Measurements from ENCODE around the gene CDK14. TPM values are rescaled to one million over a fixed set of nuclear protein-coding genes. Genes with fewer than 3 reads are reported as not detected.

The CDK14 gene
- total and polyA plus RNA-seq, 9 donors = 12.6 to 54.1 (median 43.8) TPM

GRCh38 chr7:91021956-91022355 lies 425.8 kb downstream of the CDK14 start:
- Histone ChIP-seq H3K4me3 (no peak overlapping the region), H3K36me3 (no peaks in the 10 kb centered on the region), H3K27me3 (no peaks in the 10 kb centered on the region), H3K4me1 (ENCODE audit: insufficient read depth) (no peaks in the 10 kb centered on the region), H3K9me3 (no peaks in the 10 kb centered on the region), H3K27ac (no peak overlapping the region)
- TF ChIP-seq EP300 (IDR thresholded peaks at IDR 0.05) = no peak
- no peak for TF ChIP-seq POLR2A (IDR thresholded peaks at IDR 0.05)
- no peak for TF ChIP-seq CTCF (IDR thresholded peaks at IDR 0.05)
- no peak for DNase-seq
- intact Hi-C loops (cut with DNase I) = no loop called here
- 96 to 100% (median 97%) methylated on average over 1 of the region's 1 CpG for WGBS, 3 donors

DNA sequence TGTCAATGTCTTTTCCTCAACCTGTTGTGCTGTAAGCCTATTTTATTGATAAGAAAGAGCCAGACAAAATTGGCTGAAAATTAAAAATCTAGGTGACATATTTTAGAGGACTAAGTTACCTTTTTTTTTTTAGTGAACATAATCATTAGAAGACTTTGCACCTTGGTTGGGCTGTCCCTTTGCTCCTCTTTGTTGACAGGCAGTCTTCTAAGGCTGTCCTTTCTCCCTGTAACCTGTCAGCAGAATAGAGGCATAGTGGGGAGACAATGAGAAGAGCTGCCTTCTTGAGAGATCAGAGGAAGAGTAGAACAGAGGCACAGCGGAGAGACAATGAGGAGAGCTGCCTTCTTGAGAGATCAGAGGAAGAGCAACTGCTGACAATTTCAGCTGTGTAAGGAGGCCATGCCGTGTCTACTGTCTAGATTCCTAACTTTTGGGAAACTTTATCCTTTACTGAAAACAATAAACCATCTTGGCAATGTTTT lies 429.8 kb downstream of the CDK14 start:
- 80 to 90% (median 87%) methylated on average over 2 of the region's 2 CpGs for WGBS, 3 donors
- no peak overlapping the region for H3K4me3 ChIP-seq
- no peak for TF ChIP-seq EP300 (IDR thresholded peaks at IDR 0.05)
- no peak for TF ChIP-seq CTCF (IDR thresholded peaks at IDR 0.05)
- TF ChIP-seq POLR2A (IDR thresholded peaks at IDR 0.05) = no peak

GRCh38 chr7:91029688-91030087 lies 433.6 kb downstream of the CDK14 start:
- no peak overlapping the region for H3K27ac ChIP-seq
- H3K9me3 ChIP-seq = no peaks in the 10 kb centered on the region
- no peak overlapping the region for H3K4me3 ChIP-seq
- H3K27me3 ChIP-seq = no peaks in the 10 kb centered on the region
- intact Hi-C loops (cut with DNase I) = loop anchor here in 1 of 4 donors (5.0 kb wide), 1 partner anchor 477 kb away; no protein-coding TSS in a partner anchor
- no peak for DNase-seq
- TF ChIP-seq CTCF (IDR thresholded peaks at IDR 0.05) (no peak), EP300 (IDR thresholded peaks at IDR 0.05) (no peak)
- H3K4me1 ChIP-seq (ENCODE audit: insufficient read depth) = no peaks in the 10 kb centered on the region
- H3K36me3 ChIP-seq = no peaks in the 10 kb centered on the region

More for the DNA sequence above, 429.8 kb downstream of the CDK14 start:
- Histone ChIP-seq H3K4me1 (ENCODE audit: insufficient read depth) (no peaks in the 10 kb centered on the region), H3K36me3 (no peaks in the 10 kb centered on the region), H3K9me3 (no peaks in the 10 kb centered on the region), H3K27me3 (no peaks in the 10 kb centered on the region), H3K27ac (no peak overlapping the region)
- intact Hi-C loops (cut with DNase I) = no loop called here
- no peak for DNase-seq

DNA sequence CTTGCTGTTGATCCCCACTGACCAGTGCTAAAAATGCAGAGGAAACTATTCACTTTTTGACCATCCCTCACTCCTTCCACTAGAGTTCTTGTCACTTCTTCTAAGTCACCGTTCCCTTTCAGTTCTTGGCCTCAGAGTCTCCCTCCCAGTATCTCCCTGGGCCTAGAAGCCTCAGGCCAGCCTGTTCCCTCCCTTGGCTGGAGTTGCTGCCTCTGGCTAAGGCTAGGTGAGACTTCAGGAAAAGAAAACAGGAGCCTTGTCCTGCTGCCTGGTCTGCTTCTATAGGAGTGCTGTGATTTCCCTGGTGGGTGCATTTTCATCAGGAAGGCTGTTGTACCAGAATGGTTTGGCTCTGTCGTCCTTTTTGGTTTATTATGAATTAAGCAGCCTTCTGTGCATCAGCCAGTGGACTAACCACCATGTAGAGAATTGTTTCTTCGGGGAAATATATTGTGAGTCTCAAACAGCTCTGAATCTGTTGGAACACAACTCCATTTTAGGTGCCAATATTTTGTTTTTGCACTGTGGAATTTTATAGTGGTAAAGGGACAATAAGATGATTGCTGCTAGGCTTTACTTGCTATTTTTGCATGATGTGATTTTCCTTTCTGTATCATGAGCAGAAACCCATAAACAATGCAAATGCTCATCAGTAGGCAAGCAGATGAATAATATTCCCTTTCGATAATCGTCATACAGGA lies 434.7 kb downstream of the CDK14 start:
- Histone ChIP-seq H3K27ac (no peak overlapping the region), H3K9me3 (no peaks in the 10 kb centered on the region), H3K36me3 (no peaks in the 10 kb centered on the region), H3K27me3 (no peaks in the 10 kb centered on the region), H3K4me1 (ENCODE audit: insufficient read depth) (no peaks in the 10 kb centered on the region), H3K4me3 (no peak overlapping the region)
- intact Hi-C loops (cut with DNase I) = loop anchor here in 1 of 4 donors (5.0 kb wide), 1 partner anchor 479 kb away; no protein-coding TSS in a partner anchor
- TF ChIP-seq CTCF (IDR thresholded peaks at IDR 0.05) (no peak), POLR2A (IDR thresholded peaks at IDR 0.05) (no peak), EP300 (IDR thresholded peaks at IDR 0.05) (no peak)
- DNase-seq = peak in 1 of 5 donors; percentile 18
- 41 to 59% (median 57%) methylated on average over 5 of the region's 5 CpGs for WGBS, 3 donors

Data from ovary (tissue), 9 donors.